ENCODE measurements around the gene SEMA6B.

The SEMA6B gene

DNA sequence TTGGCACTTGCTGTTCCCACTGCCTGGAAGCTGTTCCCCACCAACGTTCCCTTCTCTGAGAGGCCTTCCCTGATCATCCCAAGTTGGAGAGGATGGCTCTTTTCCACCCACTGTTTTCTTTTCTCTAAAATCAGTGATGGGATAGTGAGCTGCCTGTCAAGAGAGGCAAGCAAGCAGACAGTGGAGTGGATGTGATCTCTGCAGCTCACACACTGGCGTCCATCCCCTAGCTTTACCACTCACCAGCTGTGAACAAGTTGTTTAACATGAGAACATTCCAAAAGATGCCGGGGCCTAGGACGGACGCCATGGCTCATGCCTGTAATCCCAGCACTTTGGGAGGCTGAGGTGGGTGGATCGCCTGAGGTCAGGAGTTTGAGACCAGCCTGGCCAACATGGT, 28.0 kb upstream of the SEMA6B start:
- DNase-seq = no peak

DNA sequence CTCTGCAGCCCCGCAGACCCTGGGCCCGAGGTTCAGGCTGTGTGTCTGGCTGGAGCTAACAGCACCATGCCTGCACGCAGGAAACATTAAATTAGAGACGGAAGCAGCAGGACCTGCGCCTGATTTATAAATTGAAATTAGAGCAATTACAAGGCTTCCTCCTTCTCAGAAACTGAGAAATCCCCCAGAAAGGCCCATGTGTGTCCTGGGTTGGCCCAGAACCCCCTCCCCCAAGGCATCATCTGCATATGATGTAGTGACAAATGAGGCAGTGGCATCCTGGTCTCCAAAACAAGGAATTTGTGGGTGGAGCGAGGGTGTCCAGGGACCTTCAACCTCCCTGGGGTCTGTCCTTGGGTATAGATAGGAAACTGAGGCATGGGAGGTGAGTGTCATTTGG, 27.2 kb upstream of the SEMA6B start:
- no peak for DNase-seq

DNA sequence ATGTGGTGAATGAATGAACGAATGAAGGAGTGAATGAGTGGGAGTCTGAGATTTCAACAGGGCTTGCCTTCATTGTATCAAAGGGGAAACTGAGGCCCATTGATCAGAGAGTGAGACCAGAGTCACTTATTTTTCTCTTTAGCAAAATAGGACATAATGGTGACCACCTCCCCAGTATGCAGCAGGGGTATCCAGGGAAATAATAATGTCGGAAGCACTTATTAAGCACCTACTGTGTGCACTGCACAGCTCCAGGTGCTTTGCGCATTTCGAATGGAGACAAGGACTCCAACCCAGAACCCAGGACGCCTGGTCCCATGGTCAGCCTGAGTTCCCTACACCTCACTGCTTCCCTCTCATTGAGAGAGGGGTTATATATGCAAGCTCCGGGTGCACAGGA, 26.8 kb upstream of the SEMA6B start:
- no peak for DNase-seq

- DNase-seq = no peak
Observed at GRCh38 chr19:4585556-4585955, 26.1 kb upstream of the SEMA6B start.

DNA sequence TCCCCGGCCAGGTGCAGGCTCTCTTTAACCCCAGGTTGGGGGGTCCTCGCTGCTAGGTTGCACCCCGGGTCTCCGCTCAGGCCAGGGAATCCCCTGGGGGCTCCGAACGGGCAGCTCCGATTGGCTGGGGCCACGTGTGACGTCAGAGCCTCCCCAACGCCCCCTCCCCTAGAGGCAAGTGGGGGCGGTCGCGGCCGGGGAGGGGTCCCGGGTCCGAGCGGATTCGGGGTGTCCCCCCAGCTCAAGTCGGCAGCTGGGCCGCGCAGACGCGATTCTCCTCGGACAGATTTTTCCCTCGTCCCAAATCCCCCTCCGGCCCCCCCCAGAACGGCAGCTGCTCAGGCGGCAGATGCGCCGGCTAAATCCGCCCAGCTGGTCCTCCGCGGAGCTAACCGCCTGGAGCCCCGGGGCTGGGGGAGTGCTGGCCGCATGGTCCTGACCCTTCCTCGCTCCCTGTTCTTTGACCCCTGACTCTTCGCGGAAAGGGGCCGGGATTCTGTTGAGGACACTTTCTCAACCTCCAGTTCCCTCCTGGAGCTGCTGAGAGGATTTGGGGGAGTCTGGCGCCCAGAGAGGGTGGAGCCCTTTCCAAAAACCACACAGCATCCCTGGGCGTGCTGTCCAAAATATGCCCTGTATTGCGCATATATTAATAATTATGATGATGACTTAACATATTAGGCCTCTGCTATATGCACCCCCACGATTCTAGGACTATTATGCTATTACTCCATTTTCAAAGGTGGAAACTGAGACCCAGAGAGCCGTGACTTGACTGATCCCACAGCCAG, 25.4 kb upstream of the SEMA6B start:
- peak in 11 of 56 donors; percentile 14 to 50 (median 28) for DNase-seq

DNA sequence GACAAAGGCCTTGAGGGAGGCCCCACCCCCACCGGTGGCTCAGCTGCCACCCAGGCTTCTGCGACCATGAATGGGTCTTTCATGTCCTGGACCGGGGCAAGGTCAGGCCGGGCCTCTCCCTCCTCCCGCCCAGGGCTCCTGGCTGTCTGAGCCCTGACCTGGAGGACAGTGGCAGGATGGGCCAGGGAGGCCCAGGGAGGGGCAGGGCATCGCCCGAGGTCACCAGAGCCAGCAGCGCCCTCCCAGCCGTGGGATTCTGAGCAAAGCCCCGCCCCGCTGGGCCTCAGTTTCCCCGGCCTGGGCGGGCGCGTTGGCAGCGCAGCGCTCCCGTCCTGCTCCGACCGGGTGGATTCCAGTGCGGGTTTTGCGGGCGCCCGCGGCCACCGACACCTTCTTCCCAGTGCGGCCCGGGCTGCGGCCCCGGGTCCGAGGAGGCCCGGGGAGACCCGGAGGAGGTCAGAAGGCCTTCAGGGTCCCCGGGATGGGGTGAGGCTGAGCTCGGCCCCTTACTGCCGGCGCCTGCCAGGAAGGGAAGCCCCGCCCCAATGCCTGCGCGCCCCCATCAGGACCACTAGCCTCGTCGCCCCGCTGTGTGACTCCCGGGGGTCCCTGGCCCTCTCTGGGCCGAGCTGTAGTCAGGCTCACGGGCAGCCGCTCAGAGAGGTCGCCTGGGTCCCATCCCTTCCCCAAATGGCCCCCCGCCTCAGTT, 24.6 kb upstream of the SEMA6B start:
- DNase-seq = peak in 12 of 56 donors; percentile 4 to 54 (median 20)

DNA sequence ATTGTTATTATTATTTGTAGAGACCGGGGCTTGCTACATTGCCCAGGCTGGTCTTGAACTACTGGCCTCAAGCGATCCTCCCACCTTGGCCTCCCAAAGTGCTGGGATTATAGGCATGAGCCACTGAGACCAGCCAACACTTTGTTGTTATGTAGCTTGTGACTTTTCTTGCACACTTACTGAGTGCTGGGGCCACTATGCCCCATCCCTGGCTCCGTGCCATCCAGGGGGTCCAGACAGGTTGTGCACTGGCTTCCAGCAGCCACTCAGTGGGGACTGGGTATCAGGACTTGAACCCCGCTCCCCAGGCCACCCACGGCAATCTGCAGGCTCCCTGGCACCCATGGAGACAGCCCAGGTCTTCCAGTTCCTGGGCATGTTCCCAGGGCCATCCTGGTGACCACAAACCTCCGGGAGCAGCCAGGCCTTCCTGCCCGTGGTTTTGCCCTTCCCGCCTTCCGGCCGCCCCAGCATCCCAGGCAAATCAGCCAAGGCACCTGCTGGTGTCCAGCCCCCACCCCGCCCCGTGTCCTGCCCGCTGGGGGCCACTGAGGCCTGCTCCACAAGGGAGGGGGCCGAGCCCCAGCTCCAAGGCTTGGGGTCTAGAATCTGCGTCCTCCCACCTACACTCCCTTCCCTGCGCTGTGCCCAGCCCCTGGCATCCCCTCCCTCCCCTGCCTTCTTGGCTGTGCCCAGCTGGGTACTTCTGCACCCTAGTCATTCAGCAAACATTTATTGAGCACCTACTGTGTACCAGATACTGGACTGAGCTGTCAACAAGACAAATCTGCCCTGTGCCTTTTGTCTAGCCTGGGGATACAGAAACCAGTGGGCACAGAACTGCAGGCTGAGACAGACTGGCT, 23.7 kb upstream of the SEMA6B start:
- no peak for DNase-seq

GRCh38 chr19:4581666-4582553, 22.4 kb upstream of the SEMA6B start:
- DNase-seq = peak in 10 of 56 donors; percentile 4 to 28 (median 20)

DNA sequence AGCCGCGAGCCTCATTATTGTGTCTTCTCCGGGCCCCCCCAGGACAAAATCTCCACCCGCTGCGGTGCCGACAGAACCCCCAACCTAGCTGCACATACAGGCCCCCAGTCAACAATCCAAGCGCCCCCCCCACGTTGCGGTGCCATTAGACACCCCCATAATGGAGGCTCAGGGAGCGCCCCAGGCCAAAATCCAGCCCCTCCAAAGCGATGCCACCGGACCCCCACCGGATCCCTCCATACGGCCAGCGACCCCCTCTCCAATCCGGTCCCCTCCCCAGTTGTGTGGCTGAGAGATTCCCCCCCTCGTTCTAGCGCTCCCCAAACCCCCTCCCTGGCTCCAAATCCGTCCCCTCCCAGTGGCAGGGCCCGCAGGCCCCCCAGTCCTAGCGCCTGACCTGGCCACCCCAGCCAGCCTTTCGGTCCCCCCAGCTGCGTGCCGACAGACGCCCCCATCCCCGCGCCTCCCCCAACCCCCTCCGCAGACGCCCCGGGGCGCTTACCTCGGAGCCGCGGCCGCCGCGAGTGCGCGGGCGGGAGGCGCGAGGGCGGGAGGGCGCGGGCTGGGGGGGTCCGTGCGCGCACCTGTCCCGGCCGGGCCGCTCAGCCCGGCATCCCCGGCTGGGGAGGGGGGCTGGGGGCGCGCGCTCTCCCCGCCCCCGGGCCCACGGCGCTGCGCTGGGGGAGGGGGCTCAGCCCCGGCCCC, 21.6 kb upstream of the SEMA6B start:
- DNase-seq = no peak

- DNase-seq = peak in 6 of 56 donors; percentile 2 to 44 (median 21)
Observed at GRCh38 chr19:4580021-4580901, 20.8 kb upstream of the SEMA6B start.

DNA sequence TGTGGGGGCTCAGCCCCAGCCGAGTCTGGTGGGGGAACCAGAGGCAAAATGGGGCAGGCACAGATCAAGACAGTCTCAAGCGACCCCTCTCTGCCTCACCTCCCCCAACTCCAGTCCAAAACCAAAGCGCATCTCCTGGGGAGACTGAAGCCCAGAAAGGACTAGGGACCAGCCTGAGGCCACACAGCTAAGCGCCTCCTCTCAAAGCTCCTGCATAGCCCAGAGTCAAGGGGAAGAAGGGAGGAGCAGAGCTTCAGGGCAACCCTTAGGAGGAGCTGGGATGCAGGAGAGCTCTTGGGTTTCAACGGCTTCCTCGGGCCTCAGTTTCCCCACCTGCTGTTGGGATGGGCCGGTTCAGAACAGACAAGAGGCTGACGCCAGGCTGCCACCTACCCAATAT, 19.9 kb upstream of the SEMA6B start:
- DNase-seq = no peak

- DNase-seq = no peak
Observed at GRCh38 chr19:4578552-4579248, 19.2 kb upstream of the SEMA6B start.

GRCh38 chr19:4577020-4577782, 17.7 kb upstream of the SEMA6B start:
- no peak for DNase-seq

- peak in 22 of 56 donors; percentile 2 to 54 (median 20) for DNase-seq
Observed at GRCh38 chr19:4576016-4576933, 16.8 kb upstream of the SEMA6B start.

DNA sequence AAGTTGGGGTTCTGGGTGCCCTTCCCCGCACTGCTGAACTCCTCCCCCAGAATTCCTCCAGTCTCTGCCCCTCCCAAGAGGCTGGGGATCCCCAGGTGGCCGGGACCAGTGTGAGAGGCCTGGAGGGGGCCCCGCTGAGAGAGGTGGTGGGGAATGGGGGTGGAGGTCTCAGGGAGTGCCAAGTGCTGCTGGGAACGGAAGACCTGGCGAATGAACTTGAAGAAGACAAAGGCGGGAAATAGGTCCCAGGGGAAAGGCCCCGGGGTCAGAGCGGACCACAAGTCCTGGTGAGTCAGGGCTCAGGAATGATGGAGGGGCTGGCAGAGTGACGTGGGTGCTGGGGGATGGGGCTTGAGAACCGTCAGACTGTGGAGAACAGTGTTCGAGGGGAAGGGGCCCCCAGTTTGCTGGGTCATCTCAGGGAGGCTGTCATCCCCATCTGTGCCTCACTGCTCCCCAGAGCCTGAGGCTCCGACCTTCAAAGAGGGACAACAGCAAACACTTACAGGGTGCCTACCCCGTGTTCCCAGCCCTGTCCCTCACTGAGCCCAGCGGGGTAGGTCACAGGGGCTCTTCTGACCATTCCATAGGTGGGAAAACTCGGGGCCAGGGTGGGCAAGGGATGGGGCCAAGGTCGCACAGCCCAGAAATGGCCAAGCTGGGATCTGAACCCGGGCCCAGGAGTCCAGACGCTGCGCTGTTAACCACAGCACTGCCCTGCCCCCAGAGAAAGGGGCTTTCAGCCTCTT, 16.0 kb upstream of the SEMA6B start:
- no peak for DNase-seq

DNA sequence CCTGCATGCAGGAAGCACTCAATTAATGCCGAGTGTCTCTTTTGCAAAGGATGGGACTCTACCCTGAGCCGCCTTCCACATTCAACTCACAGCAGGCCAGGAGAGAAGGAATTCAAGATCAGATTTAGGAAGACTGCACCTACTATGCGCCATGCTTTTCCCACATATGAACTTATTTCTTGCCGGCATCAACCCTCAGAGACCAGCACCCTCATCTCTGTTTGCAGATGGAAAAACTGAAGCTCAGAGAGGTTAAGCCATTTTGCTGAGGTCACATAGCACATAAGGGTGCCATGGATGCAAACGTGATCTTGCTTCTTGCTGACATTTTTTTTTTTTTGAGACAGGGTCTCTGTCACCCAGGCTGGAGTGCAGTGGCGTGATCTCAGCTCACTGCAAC, 14.2 kb upstream of the SEMA6B start:
- no peak for DNase-seq
